K562 (cell line): Measurements from ENCODE around the gene RNF212B. TPM values are rescaled to one million over a fixed set of nuclear protein-coding genes. Genes with fewer than 3 reads are reported as not detected.
A peak's percentile ranks its signal among the peaks of the same experiment; 100 is the strongest.

Experiments used
- BACH1 ChIP-seq: fragments of 200-800 bp; sonication (Bioruptor generic); IDR thresholded peaks from 2 replicates; pipeline ENCODE4 v1.6.1; 2016; ENCODE audit warnings: missing genetic modification characterization, missing compliant biosample characterization
- CBX2 ChIP-seq: fragments of 200-600 bp; sonication (generic); IDR thresholded peaks from one replicate; pipeline ENCODE4 v1.6.1; 2012; ENCODE audit warnings: mild to moderate bottlenecking, low read length, inconsistent platforms; ENCODE audit not compliant: insufficient read depth, poor library complexity, severe bottlenecking
- DMBX1 ChIP-seq: fragments of 250-450 bp; sonication (Bioruptor Pico); IDR thresholded peaks from 2 replicates; pipeline ENCODE4 v1.8.0; 2022; ENCODE audit warnings: inconsistent platforms, mild to moderate bottlenecking, moderate library complexity, borderline replicate concordance
- FOXK1 ChIP-seq: sonication (generic); formaldehyde crosslinking; IDR thresholded peaks from 2 replicates; pipeline ENCODE4 v1.8.0; 2022; ENCODE audit warnings: missing genetic modification reagents, mild to moderate bottlenecking, borderline replicate concordance
- HEY1 ChIP-seq: fragments of 250-450 bp; sonication (Bioruptor Pico); IDR thresholded peaks from 2 replicates; pipeline ENCODE4 v1.5.0; 2020; ENCODE audit warnings: mild to moderate bottlenecking, moderate library complexity, borderline replicate concordance
- MCM7 ChIP-seq, 2 experiments: fragments of 450-650 bp; IDR thresholded peaks; 2 replicates each; pipeline ENCODE4 v1.6.1; 2016 to 2018
- TOE1 ChIP-seq, 2 experiments: fragments of 450-650 bp in 1 of 2; sonication (generic) in 1 of 2; formaldehyde crosslinking in 1 of 2; IDR thresholded peaks; 2 replicates each; pipeline versions ENCODE4 v1.7.1 to v1.8.0; 2016 to 2022; ENCODE audit warnings: borderline replicate concordance in 2 of 2, mild to moderate bottlenecking in 2 of 2, antibody characterized with exemption in 1 of 2, inconsistent platforms in 1 of 2, low read depth in 1 of 2, missing genetic modification reagents in 1 of 2, moderate library complexity in 1 of 2
- ZBTB7A ChIP-seq: IDR thresholded peaks from 2 replicates; pipeline ENCODE4 v1.6.1; 2011; ENCODE audit warnings: low read depth, mild to moderate bottlenecking, low read length, moderate library complexity, borderline replicate concordance; ENCODE audit not compliant: control insufficient read depth
- ZNF282 ChIP-seq: sonication (generic); formaldehyde crosslinking; IDR thresholded peaks from 2 replicates; pipeline ENCODE4 v1.8.1; 2023; ENCODE audit warnings: missing genetic modification reagents
- ZNF347 ChIP-seq: fragments of 450-650 bp; formaldehyde crosslinking; IDR thresholded peaks from 2 replicates; pipeline ENCODE4 v1.4.0; 2020; ENCODE audit warnings: low read depth, mild to moderate bottlenecking, moderate library complexity
- polyA plus RNA-seq, 8 experiments: library from polyadenylated mRNA; depleted of rRNA in 4 of 8; stranded (reverse) in 5 of 8; unstranded in 3 of 8; fragments of >200 nt; fragmentation: Nextera tagmentation in 2 of 8; fragmentation: Illumina TruSeq in 1 of 8; extraction: Ambion mirVana in 2 of 8; extraction: Trizol in 1 of 8; gene quantifications; 2 replicates each; pipeline versions ENCODE4 v1.2.1 to v1.2.3, GENCODE V29; 2011 to 2014; ENCODE audit warnings: inconsistent platforms in 1 of 8, missing spikeins in 1 of 8
- total RNA-seq, 7 experiments: library from RNA; depleted of rRNA in 6 of 7; stranded (reverse); fragments of >200 nt in 6 of 7; fragmentation: Illumina TruSeq in 2 of 7; extraction: Trizol in 2 of 7; gene quantifications; 2 replicates each; pipeline versions ENCODE4 v1.2.1 to v1.2.3, GENCODE V29; 2011 to 2021; ENCODE audit warnings: low replicate concordance in 1 of 7
- TF ChIP-seq, protein P1 (sequence below): fragments of 450-650 bp; conservative IDR thresholded peaks from 2 replicates; pipeline ENCODE4 v1.6.1; 2016; ENCODE audit warnings: missing genetic modification characterization, low read depth, mild to moderate bottlenecking, control low read depth, missing compliant biosample characterization
- TF ChIP-seq, protein P2 (sequence below), 2 experiments: fragments of 450-650 bp in 1 of 2; sonication (generic) in 1 of 2; formaldehyde crosslinking in 1 of 2; IDR thresholded peaks in 1 of 2; conservative IDR thresholded peaks in 1 of 2; 2 replicates each; pipeline versions ENCODE4 v1.6.1 to v1.8.1; 2016 to 2023; ENCODE audit warnings: mild to moderate bottlenecking in 2 of 2, moderate library complexity in 2 of 2, inconsistent platforms in 1 of 2, missing genetic modification reagents in 1 of 2
- TF ChIP-seq, protein P3 (sequence below): fragments of 250-450 bp; sonication (Bioruptor Pico); IDR thresholded peaks from 2 replicates; pipeline ENCODE4 v1.5.0; 2022; ENCODE audit warnings: mild to moderate bottlenecking
- TF ChIP-seq, protein P4 (sequence below): sonication (generic); formaldehyde crosslinking; IDR thresholded peaks from 2 replicates; pipeline ENCODE4 v1.8.0; 2022; ENCODE audit warnings: mild to moderate bottlenecking, low read depth, missing genetic modification reagents
- TF ChIP-seq, protein P5 (sequence below): fragments of 450-650 bp; IDR thresholded peaks from 2 replicates; pipeline ENCODE4 v1.6.1; 2016; ENCODE audit warnings: missing biosample characterization, missing genetic modification characterization
- TF ChIP-seq, protein P6 (sequence below): fragments of 450-650 bp; IDR thresholded peaks from 2 replicates; pipeline ENCODE4 v1.6.1; 2017; ENCODE audit warnings: antibody characterized with exemption

Gene RNF212B
- total and polyA plus RNA-seq, 9 of the 15 experiments (the other 6 are each of a cell fraction or from before 2014, with no cell fraction given): 0.15 to 0.43 (median 0.27) TPM; not detected in 3

DNA sequence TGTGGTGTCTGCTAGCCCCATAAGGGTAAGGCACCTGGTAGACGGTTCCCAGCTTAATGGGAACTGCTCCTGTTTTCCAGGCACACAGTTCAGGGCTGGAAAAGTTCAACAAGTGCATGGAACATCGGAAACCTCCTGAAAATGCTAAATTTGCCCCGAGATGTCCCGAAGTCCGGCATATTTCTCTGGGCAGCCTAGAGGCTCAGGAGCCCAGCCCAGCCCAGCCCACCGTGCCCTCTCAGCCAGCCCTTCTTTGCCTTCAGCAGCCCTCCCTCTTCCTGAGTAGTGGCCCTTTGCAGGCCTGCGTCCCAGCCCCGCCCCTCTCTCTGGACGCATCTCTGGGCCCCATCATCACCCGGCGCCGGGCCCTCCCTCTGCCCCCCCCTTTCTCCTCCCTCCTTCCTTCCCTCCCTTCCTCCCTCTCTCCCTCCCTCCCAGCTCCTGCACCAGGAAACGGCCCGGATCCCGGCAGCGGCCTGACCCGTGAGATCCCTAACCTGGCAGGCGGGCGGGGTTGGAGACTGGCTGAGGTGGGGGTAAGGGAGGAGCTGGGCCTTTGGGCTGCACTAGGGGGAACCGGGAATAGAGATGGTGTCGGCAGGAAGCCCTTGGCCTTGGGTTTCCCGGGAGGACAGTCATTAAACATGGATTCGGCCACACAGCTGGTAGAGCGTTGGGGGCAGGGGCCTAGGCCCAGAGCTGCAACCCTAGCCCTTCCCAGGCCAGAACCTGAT lies 68.8 kb downstream of the RNF212B start, which contains the start of gene BCL2L2 (continued):
- TF ChIP-seq, protein P1, sequence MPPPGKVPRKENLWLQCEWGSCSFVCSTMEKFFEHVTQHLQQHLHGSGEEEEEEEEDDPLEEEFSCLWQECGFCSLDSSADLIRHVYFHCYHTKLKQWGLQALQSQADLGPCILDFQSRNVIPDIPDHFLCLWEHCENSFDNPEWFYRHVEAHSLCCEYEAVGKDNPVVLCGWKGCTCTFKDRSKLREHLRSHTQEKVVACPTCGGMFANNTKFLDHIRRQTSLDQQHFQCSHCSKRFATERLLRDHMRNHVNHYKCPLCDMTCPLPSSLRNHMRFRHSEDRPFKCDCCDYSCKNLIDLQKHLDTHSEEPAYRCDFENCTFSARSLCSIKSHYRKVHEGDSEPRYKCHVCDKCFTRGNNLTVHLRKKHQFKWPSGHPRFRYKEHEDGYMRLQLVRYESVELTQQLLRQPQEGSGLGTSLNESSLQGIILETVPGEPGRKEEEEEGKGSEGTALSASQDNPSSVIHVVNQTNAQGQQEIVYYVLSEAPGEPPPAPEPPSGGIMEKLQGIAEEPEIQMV: no peak
- TF ChIP-seq MCM7 (IDR thresholded peaks at IDR 0.05) (no peak), ZNF282 (CRISPR knock-in tag) (no peak), HEY1 (CRISPR knock-in tag) (no peak), ZNF347 (CRISPR knock-in tag) (no peak), FOXK1 (CRISPR knock-in tag) (no peak), CBX2 (no peak), ZBTB7A (no peak), TOE1 (IDR thresholded peaks at IDR 0.05; ENCODE audit: borderline replicate concordance) (peak; percentile 65; the same call in 1 of the 2 replicates), TOE1 (CRISPR knock-in tag; IDR thresholded peaks at IDR 0.05; ENCODE audit: borderline replicate concordance, low read depth) (no peak), BACH1 (tag) (no peak), DMBX1 (CRISPR knock-in tag) (no peak)
- TF ChIP-seq, protein P2, sequence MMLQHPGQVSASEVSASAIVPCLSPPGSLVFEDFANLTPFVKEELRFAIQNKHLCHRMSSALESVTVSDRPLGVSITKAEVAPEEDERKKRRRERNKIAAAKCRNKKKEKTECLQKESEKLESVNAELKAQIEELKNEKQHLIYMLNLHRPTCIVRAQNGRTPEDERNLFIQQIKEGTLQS (IDR thresholded peaks at IDR 0.05): no peak
- TF ChIP-seq, protein P2 (CRISPR knock-in tag; conservative IDR thresholded peaks at IDR 0.05): no peak
- TF ChIP-seq, protein P3, sequence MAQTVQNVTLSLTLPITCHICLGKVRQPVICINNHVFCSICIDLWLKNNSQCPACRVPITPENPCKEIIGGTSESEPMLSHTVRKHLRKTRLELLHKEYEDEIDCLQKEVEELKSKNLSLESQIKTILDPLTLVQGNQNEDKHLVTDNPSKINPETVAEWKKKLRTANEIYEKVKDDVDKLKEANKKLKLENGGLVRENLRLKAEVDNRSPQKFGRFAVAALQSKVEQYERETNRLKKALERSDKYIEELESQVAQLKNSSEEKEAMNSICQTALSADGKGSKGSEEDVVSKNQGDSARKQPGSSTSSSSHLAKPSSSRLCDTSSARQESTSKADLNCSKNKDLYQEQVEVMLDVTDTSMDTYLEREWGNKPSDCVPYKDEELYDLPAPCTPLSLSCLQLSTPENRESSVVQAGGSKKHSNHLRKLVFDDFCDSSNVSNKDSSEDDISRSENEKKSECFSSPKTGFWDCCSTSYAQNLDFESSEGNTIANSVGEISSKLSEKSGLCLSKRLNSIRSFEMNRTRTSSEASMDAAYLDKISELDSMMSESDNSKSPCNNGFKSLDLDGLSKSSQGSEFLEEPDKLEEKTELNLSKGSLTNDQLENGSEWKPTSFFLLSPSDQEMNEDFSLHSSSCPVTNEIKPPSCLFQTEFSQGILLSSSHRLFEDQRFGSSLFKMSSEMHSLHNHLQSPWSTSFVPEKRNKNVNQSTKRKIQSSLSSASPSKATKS: no peak
- TF ChIP-seq, protein P4, sequence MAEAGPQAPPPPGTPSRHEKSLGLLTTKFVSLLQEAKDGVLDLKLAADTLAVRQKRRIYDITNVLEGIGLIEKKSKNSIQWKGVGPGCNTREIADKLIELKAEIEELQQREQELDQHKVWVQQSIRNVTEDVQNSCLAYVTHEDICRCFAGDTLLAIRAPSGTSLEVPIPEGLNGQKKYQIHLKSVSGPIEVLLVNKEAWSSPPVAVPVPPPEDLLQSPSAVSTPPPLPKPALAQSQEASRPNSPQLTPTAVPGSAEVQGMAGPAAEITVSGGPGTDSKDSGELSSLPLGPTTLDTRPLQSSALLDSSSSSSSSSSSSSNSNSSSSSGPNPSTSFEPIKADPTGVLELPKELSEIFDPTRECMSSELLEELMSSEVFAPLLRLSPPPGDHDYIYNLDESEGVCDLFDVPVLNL: no peak
- TF ChIP-seq, protein P5, sequence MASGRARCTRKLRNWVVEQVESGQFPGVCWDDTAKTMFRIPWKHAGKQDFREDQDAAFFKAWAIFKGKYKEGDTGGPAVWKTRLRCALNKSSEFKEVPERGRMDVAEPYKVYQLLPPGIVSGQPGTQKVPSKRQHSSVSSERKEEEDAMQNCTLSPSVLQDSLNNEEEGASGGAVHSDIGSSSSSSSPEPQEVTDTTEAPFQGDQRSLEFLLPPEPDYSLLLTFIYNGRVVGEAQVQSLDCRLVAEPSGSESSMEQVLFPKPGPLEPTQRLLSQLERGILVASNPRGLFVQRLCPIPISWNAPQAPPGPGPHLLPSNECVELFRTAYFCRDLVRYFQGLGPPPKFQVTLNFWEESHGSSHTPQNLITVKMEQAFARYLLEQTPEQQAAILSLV (tag): no peak
- TF ChIP-seq, protein P6, sequence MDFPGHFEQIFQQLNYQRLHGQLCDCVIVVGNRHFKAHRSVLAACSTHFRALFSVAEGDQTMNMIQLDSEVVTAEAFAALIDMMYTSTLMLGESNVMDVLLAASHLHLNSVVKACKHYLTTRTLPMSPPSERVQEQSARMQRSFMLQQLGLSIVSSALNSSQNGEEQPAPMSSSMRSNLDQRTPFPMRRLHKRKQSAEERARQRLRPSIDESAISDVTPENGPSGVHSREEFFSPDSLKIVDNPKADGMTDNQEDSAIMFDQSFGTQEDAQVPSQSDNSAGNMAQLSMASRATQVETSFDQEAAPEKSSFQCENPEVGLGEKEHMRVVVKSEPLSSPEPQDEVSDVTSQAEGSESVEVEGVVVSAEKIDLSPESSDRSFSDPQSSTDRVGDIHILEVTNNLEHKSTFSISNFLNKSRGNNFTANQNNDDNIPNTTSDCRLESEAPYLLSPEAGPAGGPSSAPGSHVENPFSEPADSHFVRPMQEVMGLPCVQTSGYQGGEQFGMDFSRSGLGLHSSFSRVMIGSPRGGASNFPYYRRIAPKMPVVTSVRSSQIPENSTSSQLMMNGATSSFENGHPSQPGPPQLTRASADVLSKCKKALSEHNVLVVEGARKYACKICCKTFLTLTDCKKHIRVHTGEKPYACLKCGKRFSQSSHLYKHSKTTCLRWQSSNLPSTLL: no peak
